Activated T-helper 1 cell treated with anti-CD3 and anti-CD28 coated beads, Interleukin-2, amount 50 U/mL, for 16 hours (primary cell): ENCODE data around the gene DROSHA.

ENCODE experiments used
- DNase-seq, 2 donors: peaks; one replicate each; pipeline ENCODE4 v3.0.0-alpha.2; 2020; ENCODE audit warnings: low read depth in 1 of 2, low spot score in 1 of 2

Gene DROSHA

DNA sequence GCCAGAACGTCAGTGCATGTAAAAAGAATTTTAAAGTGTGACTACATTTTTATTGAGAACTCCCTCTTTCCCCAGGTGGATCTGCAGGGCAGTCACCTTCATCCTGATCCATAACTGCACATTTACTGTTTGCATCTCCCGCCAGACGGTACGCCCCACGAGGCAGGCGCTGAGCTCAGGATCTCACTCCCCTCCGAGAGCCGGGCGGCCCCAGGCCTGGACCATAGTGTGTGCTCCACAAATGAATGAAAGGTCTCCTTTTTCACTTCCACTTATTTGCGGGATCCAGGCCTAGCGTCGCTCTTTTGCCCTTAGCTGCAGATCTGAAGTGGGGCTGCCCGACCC is 378 bp downstream of the DROSHA start:
- DNase-seq = no peak

DNA sequence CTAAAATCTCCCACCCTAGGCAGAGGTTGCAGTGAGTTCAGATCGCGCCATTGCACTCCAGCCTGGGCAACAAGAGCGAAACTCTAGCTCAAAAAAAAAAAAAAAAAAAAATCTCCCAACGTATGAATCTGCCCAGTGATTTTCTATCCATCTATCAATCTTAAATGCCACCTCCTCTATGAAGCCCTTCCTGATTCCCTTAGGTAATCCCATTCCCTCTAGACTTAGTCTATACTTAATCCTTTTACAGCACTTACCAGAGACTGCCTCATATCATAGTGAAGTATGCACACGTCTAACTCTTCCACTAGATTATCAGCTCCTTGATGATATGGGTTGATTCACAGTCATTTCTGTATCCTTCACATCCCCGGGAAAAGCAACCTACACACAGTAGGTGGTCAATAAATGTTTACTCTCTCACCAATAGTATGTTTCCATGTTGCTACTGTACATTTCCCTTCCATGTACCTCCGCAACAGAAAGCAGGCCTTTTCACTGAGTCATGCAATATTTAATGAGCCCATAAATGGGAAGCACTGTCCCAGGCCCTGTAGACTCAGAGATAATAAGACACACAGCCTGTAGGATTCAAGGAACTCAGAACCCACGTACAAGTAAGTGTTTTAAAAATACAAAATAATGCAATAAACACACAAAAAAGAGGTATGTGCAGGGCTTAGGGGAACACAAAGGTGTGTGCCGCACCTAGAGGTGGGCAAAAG is 1.2 kb downstream of the DROSHA start:
- no peak for DNase-seq

DNA sequence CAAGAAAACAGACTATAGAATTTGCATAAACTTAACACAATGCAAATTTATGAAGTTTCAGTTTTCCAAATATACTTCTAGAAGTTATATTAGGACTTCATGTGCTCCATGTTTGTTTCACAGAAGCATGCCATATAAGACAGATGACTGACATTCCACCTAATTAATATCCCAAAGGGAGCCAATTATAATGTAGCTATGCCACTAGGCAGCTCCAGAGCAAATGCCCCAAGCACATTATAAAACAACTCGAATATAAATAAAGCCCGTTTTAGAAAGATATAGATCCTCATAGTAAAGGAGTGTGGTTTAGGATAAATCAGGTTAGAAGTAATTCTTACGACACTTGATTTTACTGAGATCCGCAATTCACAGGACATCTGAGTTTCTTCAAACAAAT is 8.9 kb downstream of the DROSHA start:
- no peak for DNase-seq

GRCh38 chr5:31516802-31517201 is 15.1 kb downstream of the DROSHA start:
- DNase-seq = no peak

- DNase-seq = no peak
Observed at GRCh38 chr5:31511305-31511704, 20.6 kb downstream of the DROSHA start.

- no peak for DNase-seq
Observed at GRCh38 chr5:31504529-31504928, 27.4 kb downstream of the DROSHA start.

GRCh38 chr5:31502506-31502905 is 29.4 kb downstream of the DROSHA start:
- DNase-seq = no peak

GRCh38 chr5:31500256-31500655 is 31.6 kb downstream of the DROSHA start:
- no peak for DNase-seq

DNA sequence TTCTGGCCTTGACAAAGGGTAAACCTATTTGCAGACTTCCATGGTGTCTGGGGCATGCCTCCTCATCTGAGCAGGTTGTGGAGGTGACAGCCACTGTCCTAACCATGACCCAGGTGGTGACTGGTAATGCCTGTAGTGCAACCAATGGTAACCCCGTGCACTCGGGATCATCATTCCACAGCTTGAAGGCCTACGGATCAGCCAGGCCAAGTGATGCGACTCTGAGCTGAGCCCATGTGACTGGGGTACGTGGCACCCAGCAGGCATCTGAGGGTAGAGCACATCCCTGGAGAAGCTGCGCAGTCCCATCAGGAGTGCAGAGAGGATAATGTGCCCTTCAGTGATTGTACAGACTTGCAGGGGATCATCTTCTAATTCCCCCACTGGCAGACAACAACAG is 35.0 kb downstream of the DROSHA start:
- DNase-seq = no peak

DNA sequence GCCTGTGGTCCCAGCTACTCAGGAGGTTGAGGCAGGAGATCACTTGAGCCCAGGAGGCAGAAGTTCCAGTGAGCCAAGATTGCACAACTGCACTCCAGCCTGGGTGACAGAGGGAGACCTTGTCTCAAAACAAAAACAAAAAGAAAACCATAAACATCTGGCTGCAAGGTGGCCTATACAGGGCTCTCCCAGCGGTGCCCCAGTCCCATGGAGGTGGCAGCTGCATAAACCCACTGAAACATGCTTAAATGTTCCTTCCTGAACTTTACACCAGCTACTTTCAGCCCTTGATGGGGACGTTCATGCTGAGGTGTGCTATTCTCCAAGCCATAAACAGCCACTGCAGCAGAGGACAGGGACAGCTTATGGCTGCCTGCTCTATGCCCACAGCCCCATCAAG is 35.6 kb downstream of the DROSHA start:
- no peak for DNase-seq

DNA sequence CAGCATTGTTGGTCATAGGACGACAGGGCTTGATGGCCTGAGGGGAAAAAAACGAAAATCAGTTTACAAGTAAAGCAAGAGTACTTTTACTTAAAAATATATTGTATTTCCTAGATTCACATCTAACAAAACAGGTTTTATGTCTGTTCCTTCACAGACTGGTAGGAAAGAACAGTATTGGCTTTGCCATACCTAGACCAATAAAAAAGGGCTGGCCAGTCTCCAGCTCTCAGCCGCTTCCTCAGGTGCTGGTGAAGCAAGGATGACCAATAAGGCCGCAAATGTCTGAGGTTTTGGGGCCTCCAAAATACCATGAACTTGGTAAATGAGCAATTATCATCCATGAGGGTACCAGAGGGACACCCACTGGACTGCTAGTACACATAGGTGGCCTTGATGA is 36.6 kb downstream of the DROSHA start:
- DNase-seq = no peak

GRCh38 chr5:31492869-31493268 is 39.0 kb downstream of the DROSHA start:
- no peak for DNase-seq

GRCh38 chr5:31487506-31487905 is 44.4 kb downstream of the DROSHA start:
- DNase-seq = no peak

- DNase-seq = no peak
Observed at GRCh38 chr5:31486441-31486840, 45.5 kb downstream of the DROSHA start.

DNA sequence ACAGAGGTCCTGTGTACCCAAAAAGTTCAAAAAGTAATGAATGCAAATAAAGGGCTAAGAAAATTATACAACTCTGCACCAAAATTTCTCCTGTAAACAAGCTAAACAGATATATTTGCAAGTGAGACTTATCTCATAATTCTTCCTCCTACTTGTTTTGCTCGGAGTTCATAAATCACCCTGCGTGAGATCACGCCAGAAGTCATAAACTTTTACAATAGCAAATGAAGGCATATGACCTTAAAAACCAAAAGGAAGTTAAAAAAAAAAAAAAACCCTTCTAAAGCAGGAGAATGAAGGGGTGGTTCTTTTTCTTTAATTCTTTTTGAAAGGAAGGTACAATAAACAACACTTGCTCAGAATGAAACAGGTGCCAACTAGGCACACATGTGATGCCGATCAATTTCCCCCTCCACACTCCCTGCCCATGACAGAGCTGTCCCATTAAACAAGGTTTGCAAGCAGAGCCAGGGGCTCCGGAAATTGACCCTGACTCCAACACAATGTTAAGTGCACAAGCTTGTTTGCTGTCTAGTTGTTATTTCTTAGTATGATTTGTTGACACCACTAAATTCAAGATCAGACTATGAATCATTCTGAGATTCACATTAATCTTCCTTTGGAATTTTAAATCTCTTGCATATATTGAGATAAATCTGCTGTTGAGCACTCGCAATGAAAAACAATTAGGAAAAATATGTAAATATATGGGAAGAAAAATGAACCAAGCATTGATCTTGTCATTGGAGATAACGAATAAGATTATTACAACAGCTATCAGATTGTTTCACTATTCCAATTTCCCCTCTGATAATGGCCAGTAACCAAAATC is 46.3 kb downstream of the DROSHA start:
- no peak for DNase-seq

DNA sequence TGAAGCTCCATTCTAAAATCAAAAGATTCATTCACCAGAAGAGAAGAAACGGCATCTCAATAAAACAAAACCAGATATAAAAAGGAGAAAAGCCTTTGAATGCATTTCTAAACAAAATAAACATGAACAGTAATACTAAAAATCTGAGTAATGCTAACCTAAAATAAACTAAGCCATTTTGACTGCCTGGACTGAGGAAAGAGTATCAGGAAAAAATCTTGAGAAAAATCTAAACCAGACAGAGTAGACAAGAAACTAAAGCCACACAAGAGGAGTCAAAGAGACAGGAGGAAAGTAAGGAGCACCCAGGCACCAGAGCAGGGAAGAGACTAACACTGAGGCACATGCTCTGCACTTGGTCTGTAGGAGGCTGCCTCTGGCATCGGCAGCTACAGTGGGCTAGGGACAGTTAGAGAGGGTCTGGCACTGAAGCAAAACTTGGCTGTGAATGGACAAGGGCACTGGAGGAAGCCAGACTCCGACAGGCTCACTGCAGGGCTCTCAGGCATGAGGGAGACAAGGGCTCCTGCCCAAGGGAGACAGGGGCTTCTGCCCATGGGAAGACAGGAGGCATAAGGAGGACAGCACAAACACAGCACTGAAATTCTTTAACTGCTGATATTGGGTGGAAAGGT is 50.2 kb downstream of the DROSHA start:
- no peak for DNase-seq

- DNase-seq = no peak
Observed at GRCh38 chr5:31479706-31480105, 52.2 kb downstream of the DROSHA start.

- DNase-seq = no peak
Observed at GRCh38 chr5:31478901-31479300, 53.0 kb downstream of the DROSHA start.

GRCh38 chr5:31477971-31478370 is 53.9 kb downstream of the DROSHA start:
- no peak for DNase-seq

- no peak for DNase-seq
Observed at GRCh38 chr5:31477516-31477915, 54.4 kb downstream of the DROSHA start.

DNA sequence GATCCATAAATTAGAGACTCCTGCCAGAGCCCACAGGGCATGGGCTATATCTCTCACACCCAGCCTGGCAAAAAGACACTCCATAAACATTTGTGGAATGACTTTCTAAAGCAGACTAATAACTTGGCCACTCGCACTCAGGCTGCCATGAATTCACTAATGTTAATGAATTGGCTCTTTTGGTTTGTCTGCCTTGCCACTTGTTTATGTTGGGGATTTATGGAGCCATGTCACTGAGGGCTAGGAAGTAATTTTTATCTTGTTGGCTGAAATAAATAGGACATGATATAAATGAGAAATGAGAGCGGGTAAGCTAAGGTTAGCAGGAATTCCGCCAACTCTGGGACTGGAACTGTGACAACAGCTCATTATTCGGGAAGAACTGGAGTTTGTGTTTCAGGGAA is 55.2 kb downstream of the DROSHA start:
- DNase-seq = no peak

DNA sequence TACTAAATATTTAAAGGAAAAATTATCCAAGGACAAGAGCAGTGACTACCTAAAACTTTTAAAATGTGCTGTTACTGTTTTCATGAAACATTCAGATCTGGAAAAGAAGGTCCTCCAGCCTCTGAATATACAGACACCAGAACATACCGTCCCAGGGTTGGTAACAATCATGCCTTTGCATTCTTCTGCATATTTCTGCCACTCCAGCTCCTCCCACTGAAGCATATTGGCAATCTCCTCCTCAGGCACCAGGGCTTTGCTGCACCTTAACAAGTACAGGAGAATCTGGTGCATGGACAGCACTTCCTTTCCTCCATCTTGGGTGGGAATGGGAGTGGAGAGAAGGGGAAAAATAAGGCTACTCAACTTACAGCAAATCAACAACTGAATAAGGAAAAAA is 60.0 kb downstream of the DROSHA start:
- no peak for DNase-seq
